Cortex of kidney (tissue), 1 donor: Measurements from ENCODE around the gene CUEDC2.

Source experiments
- DNase-seq: peaks from one replicate; lab custom pipeline; 2025; lab: John Stamatoyannopoulos, UW

Gene CUEDC2

GRCh38 chr10:102409604-102410428 is 22.6 kb downstream of the CUEDC2 start:
- DNase-seq: no peak

GRCh38 chr10:102408728-102409603 is 23.4 kb downstream of the CUEDC2 start:
- DNase-seq: no peak

- DNase-seq: no peak
Measured at GRCh38 chr10:102408131-102408727, 24.1 kb downstream of the CUEDC2 start.

GRCh38 chr10:102407425-102408130 is 24.8 kb downstream of the CUEDC2 start:
- DNase-seq: no peak

GRCh38 chr10:102406815-102407214 is 25.6 kb downstream of the CUEDC2 start:
- no peak for DNase-seq

GRCh38 chr10:102405632-102406031 is 26.7 kb downstream of the CUEDC2 start:
- DNase-seq: no peak

GRCh38 chr10:102405108-102405571 is 27.2 kb downstream of the CUEDC2 start:
- DNase-seq: no peak

GRCh38 chr10:102404361-102405107 is 27.8 kb downstream of the CUEDC2 start:
- DNase-seq: no peak

GRCh38 chr10:102403115-102403514 is 29.3 kb downstream of the CUEDC2 start:
- DNase-seq: no peak

- no peak for DNase-seq
Measured at GRCh38 chr10:102402512-102402896, 29.9 kb downstream of the CUEDC2 start.

- DNase-seq: no peak
Measured at GRCh38 chr10:102401735-102402511, 30.5 kb downstream of the CUEDC2 start.

GRCh38 chr10:102401342-102401654 is 31.1 kb downstream of the CUEDC2 start:
- no peak for DNase-seq

- no peak for DNase-seq
Measured at GRCh38 chr10:102400598-102401341, 31.6 kb downstream of the CUEDC2 start.

GRCh38 chr10:102400076-102400475 is 32.3 kb downstream of the CUEDC2 start:
- DNase-seq: no peak

- peak; percentile 52 for DNase-seq
Measured at GRCh38 chr10:102399217-102400021, 33.0 kb downstream of the CUEDC2 start.

- no peak for DNase-seq
Measured at GRCh38 chr10:102398172-102399020, 34.0 kb downstream of the CUEDC2 start.

GRCh38 chr10:102397222-102398171 is 34.9 kb downstream of the CUEDC2 start:
- no peak for DNase-seq
